HG03575 (cell line): ENCODE data around the gene OTULINL.
A peak's percentile ranks its signal among the peaks of the same experiment; 100 is the strongest.

Source experiments
- ATAC-seq: cut with Tn5 transposase; IDR thresholded peaks from one replicate; pipeline ENCODE4 v1.9.1; 2021; ENCODE audit not compliant: unreplicated experiment, insufficient number of reproducible peaks, low FRiP score; ENCODE audit errors: extremely low read depth

OTULINL gene

DNA sequence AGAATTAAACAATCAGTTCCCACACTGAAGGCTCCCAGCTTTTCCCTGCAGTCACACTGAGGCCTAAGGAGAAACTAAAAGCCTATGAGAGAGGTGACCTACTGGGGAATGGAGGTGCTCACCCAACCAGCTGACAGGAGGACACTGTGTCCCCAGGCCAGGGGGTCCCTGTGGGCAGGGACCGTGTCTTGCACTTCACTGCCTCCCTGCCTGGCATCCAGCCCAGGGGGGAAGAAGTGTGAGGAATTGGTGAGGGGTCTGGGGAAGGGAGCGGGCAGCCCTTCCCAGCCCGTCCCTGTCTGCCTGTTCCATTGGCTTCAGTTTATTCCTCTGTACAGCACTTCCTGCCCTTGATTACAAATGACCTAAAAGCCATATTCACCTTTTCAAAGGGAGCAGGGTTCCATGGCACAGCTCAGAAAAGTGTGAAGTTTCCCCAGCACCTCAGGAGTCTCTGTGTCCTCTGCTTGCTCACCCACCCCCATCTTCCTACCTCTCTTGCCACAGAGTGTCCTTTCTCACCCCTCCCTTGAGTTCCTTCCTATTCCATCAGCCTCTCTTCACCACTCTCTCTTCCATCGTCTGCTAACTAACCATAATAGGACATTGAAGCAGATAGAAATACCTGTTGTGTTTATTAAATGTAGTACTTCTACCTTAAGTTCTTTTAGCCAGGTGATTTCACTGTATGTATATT is 12.9 kb downstream of the OTULINL start:
- no peak for ATAC-seq

DNA sequence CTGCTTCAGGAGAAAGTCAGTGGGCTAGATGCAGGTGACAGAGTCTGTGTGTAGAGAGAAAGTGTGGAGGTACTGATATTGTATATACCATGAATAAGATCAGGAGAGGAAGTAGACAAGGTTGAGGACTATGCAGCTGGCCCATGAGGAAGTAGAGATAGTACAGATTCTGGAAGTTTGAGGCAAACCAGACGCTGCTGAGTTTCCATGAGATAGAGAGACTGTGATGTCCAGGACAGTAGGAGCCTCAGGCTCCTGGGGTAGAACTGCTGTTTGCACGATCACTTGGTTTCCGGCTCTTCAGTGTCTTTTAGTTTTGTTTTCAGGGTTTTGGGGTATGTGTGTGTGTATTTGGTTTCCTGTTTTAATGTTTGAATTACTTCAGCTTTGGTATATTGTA is 13.6 kb downstream of the OTULINL start:
- peak; percentile 86 for ATAC-seq

DNA sequence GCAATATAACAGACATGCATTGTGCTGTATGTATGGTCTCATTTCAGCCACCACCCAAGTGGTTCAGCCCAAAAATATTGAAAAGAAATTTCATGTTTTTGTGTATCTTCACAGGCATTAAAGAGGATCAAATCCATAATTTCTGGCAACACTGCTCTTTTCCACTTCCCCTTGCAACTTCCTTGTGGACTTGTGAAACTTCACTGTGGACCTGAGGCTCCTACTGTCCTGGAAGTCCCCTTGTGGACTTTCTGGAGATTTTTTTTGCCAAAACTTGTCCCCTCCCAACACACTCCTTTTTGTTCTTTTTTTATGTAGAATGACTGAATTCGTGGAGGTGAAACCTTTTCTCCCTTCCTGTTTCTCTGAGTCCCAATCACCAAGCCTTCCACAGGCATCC is 14.3 kb downstream of the OTULINL start:
- ATAC-seq = no peak

DNA sequence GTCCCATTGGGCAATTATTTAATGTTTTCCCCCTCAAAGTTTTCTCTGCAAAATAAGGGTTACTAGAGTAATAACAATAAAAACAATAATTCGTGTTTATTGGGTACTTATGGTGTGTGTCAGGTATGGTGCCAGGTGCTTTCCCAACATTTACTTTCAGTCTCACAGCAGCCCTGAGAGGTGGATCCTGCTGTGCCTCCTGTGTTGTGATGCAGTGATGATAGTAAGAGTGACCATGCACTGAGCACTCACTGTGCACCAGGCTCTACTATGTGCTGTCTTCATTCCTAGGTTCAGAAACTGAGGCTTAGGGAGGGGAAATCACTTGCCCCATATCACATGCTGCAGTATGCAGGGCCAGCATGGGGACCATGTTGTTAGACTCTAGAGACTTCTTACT is 15.5 kb downstream of the OTULINL start:
- ATAC-seq = no peak

DNA sequence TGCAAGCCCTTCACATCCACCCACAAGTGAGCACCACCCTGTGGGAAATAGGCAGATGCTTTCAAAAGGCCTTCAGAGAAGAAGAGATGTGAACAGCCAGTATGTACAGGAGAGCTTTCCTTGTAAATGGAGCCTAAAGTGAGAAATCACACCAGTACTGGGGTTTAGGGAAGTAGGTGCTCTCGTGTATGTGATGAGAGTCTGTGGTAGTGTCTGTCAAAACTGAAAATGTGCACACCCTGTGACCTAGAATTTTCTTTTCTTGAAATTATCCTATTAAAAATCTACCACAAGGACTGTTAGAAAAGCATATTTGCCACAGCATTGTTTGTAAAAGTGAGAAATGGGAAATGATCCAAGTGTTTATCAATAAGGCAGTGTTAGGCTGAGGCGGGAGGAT is 16.6 kb downstream of the OTULINL start:
- no peak for ATAC-seq

DNA sequence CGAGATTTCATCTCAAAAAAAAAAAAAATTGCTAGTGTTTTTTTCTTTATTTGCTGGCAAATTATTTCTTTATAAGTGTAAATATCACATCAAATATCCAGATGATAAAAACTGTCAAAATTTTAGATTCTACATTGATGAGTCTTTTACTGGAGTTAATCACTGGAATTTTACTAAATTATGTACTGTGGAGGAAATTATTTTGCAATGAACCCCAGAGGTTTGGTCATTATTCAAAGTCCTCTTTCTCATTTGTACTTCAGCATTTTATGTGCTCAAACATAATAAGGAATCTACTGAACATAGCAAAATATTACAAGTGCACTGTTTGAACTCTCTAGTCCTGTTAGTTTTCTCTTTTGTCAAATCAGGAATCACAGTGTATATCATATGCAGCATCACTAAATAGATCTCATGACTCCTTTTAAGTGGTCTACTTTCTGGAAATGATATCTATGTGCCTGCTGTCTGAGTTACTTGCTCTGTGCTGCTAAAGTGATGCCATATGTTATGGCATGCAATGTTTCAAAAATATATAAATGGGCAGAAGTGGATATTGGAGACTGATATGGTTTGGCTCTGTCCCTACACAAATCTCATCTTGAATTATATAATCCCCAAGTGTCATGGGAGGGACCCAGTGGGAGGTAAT is 18.0 kb downstream of the OTULINL start:
- ATAC-seq = no peak

DNA sequence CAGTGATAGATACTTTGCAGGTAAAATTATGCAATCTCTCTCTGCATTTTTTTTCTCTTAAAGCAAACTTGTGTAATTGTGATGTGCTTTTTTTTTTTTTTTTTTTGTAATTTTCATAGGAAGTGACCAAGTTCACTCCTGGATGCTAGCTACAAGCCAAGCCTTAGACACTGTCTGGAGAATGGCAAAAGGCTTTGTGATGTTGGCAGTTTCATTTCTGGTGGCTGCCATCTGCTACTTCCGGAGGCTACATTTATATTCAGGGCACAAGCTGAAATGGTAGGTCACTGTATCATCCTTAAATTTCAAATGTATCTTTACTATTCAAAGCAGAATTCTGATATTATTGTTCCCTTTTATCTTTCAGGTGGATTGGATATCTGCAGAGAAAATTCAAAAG is 19.3 kb downstream of the OTULINL start:
- ATAC-seq = no peak

DNA sequence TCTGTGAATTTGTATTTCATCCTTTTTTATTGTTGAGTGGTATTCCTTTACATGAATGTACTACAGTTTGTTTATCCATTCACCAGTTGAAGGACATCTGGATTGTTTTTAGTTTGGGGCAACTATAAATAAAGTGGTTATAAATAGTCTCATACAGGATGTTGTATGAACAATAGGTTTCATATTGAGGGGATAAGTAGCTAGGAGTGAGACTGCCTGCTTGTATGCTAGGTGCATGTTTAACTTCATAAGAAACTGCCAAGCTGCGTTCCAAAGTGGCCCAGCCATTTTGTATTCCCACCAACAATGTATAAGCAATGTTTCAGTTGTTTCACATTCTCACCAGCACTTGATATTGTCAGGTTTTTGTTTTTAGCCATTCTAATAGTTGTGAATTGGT is 21.5 kb downstream of the OTULINL start:
- no peak for ATAC-seq

DNA sequence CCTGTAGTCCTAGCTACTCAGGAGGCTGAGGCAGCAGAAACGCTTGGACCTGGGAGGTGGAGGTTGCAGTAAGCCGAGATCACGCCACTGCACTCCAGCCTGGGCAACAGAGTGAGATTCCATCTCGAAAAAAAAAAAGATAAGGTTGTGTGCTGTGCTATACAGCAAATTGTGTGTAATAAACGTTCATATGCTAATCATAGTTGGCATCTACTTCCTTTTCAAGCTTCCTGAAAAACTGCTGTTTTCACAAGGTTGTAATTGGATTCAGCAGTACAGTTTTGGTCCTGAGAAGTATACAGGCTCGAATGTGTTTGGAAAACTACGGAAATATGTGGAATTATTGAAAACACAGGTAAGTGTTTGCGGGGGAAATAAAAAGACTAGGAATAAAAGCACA is 25.5 kb downstream of the OTULINL start:
- no peak for ATAC-seq

DNA sequence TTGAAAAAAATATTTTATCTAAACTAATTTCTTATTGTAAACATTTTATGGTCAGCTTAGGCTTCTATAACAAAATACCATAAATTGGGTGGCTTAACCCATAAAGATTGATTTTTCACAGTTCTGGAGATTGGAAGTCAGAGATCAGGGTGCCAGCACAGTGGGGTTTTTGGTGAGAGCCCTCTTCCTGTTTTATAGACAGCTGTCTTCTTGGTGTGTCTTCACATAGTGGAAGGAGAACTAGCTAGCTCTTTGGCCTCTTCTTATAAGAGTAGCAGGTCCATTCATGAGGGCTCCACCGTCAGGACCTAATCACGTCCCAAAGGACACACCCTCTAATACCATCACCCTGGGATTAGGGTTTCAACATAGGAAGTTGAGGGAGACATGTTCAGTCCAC is 26.6 kb downstream of the OTULINL start:
- no peak for ATAC-seq

DNA sequence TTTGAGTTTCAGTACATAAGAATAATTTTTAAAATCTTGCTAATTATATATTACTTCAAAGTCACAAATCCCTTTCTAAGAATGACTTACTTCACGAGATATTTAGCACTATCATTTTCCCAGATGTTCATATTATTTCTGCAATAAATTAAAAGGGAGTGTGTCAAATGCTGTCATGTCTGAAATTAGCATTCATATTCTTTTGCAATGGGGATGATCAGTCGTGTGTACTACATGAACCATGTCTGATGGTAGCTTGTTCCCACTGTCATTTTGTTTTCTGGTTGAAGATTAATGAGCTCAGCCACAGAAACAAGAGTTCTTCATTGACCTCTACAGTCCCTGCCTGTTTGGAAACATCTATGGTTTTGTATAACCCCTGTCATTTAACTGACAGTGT is 30.1 kb downstream of the OTULINL start:
- ATAC-seq = no peak

DNA sequence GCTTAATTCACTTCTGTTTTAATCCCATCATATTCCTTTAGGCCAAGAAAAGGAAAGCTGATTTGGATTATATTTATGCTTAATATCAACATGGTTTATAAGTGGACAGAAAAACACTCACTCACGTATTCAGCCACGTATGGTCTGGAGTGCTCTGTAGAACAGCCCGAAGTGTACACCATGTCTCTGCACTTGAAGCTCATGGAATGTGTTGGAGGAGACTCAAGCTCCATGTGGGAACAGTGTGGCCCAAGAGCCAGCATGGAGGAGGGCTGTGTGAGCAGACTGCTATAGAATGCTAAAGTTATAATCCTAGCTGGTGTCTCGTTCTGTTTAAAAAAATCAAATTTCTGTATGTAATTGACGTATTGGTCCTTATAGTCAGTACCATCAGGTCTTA is 32.9 kb downstream of the OTULINL start:
- no peak for ATAC-seq

DNA sequence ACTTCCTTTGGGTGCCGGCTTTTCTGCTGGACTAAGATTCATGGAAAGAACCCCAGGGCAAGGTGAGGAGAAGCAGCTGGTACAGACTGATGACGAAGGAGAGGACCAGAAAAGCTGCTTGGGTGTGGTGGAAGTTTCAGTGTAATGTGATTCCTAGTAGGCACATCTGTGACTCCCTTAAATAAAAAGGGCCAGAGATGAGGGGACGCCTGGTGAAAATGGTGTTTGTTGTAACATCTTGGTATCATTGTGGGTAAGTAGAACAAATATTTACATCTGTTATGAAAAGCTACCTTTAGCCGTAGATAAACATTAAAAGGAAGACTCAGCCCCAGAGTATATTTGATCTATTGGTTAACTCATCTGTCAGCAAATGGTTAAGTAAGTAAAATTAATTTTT is 33.8 kb downstream of the OTULINL start:
- ATAC-seq = no peak

DNA sequence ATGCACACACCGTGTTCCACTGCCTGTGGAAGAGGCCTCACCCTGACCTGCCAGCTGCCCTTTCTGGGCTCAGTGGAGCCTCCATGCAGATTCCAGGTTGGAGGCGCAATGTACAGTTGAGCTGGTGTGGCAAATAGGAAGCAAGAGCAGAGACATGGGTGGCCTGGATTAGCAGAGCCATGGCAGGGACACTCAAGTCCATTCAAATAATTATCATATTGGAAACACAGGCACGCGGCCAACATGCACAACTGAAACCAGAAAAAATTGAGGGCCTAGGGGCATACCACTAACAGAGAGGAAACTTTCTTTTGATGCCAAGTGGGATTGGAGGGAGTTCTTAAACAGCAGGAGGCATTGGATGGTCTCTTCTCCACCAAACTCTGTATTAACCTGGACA is 35.8 kb downstream of the OTULINL start:
- no peak for ATAC-seq

DNA sequence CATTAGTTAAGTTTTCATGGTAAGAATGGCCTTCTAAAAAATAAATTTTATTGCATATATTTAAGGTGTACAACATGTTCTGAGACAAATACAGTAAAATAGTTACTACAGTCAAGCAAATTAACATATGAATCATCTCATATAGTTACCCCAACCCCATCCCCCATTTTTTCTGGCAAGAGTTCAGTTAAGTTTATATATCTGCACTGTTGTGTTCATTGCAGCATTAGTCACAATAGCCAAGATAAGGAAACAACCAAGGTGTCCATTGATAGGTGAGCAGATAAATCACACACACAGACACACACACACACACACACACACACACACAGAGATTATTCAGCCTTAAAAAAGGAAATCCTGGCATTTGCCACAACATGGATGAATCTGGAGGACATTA is 45.7 kb downstream of the OTULINL start:
- ATAC-seq = no peak

DNA sequence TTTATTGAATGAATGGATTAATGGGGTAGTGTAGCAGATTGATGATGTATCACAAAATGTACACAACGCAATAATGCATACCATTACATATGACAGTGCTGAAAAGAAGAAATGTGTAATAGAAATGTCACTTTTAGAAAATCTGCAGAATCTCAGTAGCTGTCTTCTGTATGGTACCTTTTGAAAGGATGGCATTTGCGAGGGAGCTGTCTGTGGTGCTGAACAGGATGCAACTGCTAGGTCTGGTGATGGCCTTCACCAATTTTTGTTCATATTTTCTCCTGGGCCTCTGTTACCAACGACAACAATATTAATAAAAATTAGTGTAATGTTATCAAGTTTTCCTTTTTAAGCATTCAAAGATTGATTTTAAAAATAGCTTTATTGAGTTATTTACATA is 46.8 kb downstream of the OTULINL start:
- no peak for ATAC-seq

DNA sequence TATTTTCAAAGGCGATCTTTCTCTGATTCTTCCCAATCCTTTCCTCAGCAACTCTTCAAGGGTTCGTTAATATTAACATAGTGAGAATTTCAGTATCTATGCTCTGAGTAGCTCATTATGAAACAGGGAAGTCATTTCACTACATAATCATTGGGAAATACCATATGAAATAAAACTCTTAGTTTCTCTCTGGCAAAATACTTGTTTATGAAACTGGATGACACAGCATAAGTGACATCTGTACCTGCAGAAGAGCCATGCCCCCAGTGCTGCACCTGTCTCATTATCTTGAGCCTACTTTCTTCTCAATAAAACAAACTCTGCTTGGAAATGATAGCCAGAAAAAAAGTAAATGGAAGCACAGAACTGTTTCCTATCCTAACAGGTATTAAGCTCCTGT is 49.1 kb downstream of the OTULINL start:
- no peak for ATAC-seq

DNA sequence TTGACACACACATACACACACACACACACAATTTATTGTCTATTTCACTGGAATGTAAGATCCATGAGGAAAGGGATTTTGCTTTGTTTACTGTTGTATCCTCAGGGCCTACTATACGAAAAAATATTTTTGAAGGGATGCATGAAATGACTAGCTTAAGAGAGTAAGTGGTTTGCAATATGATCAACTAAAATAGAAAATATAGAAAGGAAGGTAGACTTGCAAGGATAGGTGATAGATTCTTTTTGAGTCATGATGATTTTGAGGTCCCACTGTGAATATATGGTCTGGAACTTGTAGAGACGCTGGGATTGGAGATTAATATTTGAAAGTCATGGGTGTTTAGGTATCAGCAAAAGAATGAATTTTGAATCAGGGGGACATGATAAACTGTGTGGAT is 54.1 kb downstream of the OTULINL start:
- ATAC-seq = no peak

DNA sequence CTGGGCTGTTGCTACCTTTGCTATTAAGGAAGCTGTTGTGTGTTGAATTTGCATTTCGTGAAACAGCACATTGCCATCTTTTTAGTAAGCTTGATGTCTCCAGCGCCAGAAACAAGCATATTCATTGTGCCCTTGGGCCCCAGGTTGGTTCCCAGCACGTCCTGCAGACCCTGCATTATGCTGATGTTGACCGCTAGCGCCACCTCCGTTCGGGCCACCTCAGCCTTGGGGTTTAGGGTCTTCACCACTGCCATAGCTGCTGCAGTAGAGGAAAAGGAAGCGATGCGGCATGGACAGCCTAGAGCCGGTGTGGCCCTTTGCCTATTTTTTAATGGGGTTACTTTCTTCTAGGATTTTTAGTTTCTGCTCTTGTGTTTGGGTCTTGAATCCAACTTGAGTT is 59.2 kb downstream of the OTULINL start:
- ATAC-seq = no peak

DNA sequence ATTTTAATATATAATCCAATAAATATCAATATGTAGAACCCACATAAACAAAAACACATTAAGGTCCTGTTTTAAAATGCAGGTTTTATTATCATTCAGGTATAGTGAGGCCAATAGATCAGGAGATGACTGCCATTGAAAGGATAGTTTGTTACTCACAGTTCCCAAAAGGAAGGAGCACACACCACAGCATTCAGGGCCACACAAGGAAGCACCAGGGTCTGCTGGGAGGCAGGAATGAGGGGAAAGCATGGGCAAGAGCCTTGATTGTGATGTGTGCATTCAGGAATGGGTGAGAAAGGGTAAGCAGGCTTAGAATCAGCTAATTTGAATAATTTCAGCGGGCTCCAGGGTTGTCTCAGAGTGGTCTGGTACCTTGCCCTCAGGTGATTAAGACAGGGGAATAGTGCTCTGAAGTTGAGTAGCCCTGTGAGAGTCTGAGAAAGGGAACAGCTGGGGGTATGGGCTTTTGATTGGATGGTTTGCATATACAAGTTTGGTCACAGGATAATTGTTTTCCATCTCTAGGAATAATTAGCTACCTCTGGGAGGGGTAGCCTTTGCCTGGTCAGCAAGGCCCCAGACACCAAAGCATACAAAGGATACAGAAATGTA is 63.1 kb downstream of the OTULINL start:
- ATAC-seq = no peak

DNA sequence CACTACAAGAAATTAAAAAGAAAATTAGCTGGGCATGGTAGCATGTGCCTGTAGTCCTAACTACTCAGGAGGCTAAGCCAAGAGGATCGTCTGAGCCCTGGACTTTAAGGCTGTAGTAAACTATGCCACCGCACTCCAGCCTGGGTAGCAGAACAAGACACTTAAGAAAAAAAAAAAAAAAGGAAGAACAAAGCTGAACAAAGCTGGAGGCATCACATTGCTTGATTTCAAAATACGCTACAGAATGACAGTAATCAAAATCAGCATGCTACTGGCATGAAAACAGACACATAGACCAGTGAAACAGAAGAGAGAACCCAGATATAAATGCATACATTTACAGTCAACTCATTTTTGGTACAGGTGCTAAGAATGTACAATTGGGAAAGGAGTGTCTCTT is 68.5 kb downstream of the OTULINL start:
- no peak for ATAC-seq
